T1000 (cell line): ENCODE measurements around the gene ST14.
A peak's percentile ranks its signal among the peaks of the same experiment; 100 is the strongest.
"Not testable (repeated sequence)": the region's sequence is repeated elsewhere in the genome, so short reads cannot be mapped to it uniquely, and the experiment has no call there.

Experiments
- DNase-seq: peaks from one replicate; lab custom pipeline; 2025; ENCODE audit warnings: mixed read lengths; lab: John Stamatoyannopoulos, UW

ST14 gene

DNA sequence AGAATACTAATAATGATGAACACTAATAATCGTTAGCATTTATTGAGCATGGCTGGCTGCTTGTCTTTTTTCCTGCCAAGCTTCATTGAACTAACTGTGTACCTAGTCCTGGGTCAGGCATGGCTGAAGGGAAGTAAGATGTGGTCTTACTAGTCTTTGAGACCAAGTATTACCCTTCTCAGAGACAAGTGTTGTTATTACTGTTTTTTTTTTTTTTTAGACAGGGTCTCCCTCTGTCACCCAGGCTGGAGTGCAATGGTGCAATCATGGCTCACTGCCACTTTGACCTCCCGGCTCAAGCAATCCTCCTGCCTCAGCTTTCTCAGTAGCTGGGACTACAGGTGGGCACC is 4.6 kb downstream of the ST14 start:
- no peak for DNase-seq

DNA sequence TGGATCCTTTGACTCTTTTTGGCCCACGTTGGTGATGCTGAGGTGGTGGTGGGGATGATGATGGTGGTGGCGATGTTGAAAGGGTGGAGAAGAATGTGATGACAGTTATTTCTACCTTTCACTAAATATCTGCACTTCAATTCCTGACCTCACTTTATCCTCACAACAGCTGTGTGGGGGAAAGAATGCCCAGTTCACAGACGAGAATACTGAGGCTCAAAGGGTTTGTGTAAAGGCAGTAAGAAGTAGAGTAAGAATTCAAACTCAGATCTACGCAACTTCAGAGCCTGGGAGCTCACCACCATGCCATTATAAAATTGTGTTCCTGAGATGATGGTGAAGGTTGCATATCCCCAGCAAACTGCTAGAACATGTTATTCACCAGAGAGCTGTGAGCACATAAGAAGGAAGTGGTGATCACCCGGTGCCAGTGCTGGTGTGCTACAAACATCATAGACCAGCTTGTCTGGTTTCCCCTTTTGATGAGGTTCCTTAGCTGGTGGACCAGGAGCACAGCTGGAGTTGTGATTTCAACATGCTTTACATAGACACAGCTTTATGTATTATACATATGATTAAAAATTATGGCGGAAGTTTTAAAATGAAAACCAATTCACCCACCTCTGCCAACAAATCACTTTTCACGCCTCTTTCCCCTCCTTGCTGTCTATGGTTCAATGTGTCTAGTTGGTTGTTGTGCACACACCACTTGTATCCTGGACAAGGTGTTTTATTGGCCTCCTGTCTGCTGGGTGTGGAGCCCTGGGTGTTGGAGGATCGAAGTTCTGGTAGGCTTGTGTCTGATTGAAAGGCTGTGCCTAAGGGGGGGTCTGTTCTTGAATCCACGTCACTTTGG is 6.2 kb downstream of the ST14 start:
- no peak for DNase-seq

DNA sequence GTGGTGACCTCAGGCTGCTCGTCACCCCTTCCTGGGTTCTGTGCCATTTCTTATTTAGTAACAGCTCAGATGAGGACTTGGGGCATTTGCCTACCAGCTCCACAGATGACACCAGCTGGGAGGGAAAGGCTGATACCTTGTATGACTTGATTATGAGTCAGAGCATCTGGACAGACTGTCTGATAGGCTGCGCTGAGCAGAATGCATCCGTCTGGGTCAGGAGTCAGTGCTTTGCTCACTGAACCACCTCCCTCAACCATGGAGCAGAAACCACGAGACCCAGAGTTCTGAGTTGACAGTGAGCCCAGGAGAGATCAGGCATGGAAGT is 6.8 kb downstream of the ST14 start:
- DNase-seq: peak; percentile 51

DNA sequence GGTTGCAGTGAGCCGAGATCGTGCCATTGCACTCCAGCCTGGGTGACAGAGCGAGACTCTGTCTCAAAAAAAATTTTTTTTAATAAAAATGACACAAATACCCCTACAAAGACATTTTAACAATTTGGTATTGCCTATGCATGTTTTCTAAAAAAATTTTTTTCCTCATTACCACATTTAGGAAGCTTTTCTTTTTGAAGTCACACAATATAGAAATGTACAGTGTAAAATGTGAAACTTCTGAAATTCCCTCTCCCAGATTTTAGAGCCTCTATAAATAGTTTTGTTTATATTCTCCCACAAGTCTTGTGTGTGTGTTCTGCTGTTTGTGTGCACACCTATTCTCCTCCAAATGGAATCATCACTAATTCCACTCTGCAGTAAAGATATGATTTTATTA is 7.6 kb downstream of the ST14 start:
- DNase-seq: no peak

- DNase-seq: no peak
Observed at GRCh38 chr11:130168105-130168504, 8.5 kb downstream of the ST14 start.

DNA sequence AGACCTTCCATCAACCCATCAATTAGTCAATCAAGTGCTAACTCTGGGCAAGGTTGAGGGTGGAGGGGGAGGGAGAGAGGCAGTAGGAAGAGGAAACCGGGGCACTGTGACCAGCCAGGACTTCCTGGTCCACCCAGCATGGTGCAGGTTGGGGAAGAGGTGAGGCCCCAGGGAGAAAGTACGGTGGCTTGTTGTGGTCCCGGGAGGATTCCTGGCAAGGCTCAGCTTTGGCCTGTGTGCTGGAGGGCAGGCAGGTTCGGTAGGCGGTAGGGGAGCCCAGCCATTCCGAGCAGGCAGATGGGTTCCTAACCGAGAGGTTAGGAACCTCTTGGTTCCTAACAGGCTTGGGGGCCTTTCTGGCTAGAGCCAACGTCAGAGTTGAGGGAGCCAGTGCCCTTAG is 10.8 kb downstream of the ST14 start:
- DNase-seq: no peak

- no peak for DNase-seq
Observed at GRCh38 chr11:130171534-130171933, 12.0 kb downstream of the ST14 start.

DNA sequence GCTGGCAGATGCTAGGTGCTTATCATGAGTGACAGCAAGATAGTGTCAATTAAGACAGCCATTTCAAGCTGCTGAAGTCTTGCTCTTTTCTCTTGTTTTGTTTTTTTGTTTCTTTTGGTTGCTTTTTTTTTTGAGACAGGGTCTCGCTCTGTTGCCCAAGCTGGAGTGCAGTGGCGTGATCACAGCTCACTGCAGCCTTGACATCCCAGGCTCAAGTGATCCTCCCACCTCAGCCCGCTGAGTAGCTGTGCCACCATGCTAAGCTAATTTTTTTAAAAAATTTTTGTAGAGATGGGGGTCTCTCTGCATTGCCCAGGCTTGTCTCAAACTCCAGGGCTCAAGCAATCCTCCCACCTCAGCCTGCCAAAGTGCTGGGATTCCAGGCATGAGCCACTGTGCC is 12.4 kb downstream of the ST14 start:
- not testable (repeated sequence) for DNase-seq

GRCh38 chr11:130174642-130175041 is 15.1 kb downstream of the ST14 start:
- DNase-seq: no peak

DNA sequence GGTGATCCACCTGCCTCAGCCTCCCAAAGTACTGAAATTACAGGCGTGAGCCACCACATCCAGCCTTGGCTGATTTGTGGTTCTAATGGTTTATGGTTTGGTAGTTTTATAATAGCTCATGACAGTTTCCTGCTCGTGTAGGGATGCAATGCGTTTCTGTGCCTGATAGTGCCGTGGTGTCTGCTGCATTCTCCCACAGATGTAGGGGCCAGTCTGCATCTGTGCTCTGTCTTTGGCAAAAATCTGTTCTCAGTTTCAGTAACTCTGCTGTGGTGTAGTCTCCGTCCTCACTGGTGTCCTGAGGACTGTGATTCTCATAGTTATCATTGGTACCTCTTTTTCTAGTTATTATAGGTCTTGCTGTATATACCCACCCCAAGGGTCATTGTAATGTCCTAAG is 16.3 kb downstream of the ST14 start:
- DNase-seq: no peak

DNA sequence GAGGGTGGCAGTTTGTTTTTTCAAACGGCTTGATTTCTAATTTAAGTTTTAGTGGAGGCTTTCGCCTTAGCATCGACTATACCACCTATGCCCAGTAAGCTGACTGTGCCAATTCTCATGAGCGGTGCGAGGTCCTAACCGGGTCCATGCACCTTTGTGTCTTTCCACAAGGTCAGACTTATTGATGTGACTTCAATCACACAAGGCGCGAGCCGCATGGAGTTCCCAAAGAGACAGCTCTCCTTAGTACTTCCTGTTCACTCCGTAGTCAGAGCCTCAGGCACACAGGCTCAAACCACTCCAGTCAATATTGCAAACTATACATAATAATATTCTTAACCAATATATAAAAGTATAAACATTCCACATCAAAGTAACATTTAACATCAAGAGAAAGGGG is 18.2 kb downstream of the ST14 start:
- no peak for DNase-seq

GRCh38 chr11:130178441-130179339 is 19.1 kb downstream of the ST14 start:
- DNase-seq: no peak

GRCh38 chr11:130179396-130180306 is 20.1 kb downstream of the ST14 start:
- no peak for DNase-seq

DNA sequence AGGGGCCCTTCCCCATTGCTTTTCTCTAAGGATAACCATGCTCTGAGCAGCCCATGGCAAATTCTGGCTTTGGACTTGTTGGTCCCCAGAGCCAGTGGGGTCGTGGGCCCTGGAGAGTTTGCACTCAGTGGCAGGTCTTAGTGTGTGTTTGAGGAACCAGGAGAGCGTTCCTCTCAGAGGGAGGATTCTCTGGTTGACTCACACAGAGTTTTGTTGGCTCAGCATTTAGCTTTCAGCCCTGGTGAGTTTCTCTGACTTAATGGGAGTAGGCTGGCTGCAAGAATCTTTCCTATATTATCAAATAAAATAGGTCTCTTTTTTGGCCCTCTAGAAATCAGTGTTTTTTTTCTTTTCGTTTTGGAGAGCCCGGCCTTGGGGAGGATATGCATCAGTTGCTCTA is 20.9 kb downstream of the ST14 start:
- DNase-seq: no peak

DNA sequence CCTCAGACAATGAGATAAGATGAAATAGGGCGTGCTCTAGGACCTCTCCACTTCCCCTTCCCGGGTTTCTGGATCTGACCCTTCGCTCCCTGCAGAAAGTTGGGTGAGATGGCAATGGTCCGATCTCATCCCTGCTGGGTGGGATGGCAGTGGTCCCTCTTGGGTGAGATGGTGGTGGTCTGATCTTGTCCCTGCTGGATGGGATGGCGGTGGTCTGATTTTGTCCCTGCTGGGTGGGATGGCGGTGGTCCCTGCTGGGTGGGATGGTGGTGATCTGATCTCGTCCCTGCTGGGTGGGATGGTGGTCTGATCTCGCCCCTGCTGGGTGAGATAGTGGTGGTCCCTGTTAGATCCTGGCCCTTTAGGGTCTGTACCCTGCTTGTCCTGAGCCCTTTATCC is 21.3 kb downstream of the ST14 start:
- DNase-seq: no peak

DNA sequence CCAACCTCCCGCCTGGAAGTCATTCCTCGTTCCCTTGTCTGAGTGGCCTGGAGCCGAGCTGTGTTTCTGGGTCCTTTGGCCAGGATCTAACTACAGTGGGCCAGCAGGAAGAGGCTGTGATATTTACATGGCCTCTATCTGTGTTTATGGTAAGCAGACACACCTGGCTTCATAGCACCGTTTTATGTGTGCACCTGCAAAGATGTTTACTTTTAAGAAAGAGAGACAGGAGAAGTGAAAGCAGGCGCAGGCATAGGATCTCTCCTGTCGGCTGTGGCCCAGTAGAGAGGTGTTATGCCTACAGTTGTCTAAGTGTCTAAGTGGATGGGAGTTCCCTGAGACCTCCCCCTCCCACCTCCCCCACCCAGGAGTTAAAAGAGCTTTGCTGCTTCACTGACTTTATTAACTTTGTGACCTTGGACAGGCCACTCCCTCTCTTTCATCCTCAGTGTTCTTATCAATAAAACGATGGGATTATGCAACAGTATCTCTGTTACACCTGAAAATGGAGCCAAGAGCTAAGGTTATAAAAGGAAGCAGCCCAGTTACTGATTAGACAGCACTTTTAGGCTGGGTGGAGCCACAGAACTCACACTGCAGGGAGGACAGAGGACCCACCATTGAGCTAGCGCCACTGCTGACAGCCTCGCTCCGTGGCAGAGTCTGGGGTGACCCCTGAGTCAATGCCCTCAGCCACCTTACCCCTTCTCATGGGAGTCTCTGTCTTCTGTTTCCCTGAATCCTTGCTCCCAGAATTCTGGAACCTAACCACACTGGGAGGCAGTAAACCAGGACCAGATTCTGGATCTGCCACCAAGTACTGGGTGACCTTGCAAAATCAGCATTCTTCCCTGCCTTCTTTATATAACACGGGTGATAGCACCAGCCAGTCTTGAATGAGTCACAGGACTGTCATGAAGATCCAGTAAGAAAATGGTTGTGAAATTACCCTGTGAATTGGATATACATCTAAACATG is 22.0 kb downstream of the ST14 start:
- DNase-seq: no peak

DNA sequence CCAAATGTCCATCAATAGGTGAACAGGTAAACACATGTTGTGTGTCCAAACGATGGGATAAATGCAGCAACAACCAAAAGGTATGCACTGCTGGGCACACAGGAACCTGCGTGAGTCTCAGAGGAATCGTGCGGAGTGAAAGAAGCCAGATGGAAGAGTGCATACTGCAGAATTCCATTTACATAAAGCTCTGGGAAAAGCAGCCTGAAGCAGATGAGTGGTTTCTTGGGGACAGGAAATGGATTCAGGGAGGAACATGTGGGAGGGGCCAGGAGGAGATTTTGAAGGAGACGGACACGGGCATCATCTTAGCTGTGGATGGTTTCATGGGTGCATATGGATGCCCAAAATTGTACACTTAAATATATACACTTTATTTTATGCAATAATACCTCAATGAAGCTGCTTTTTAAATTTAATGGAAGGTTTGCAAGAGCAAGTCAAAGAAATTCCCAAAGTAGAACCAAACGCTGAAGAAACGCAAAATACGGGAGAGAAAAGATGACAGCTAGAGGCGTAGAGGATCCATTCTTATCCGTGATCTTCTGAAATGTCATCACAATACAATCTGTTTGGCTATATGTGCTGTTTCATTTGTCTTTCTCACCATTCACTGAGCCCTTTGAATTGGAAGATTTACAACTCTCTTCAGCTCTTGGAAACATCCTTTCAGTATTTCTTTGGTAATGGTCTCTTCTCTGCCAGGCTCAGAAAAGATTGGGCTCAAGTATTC is 24.5 kb downstream of the ST14 start:
- no peak for DNase-seq

DNA sequence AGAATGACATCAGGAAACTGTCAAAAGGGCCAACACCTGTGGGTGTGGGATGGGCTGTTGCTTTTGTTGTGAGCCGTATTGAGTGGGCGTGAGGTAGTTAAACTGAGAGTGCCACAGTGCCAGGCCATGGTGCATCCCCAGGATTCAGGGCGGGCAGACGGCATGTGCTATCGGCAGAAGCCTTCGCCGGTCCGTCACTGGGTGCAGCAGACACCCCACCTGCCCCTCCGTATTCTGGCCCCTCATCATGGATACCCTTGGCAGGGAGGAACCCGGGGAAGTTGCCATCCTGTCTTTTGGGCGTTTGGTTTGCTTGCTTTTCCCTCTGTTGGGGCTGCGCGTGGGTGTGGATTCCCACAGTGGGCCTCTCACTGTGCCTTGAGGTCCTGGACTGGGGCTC is 27.5 kb downstream of the ST14 start:
- DNase-seq: no peak

DNA sequence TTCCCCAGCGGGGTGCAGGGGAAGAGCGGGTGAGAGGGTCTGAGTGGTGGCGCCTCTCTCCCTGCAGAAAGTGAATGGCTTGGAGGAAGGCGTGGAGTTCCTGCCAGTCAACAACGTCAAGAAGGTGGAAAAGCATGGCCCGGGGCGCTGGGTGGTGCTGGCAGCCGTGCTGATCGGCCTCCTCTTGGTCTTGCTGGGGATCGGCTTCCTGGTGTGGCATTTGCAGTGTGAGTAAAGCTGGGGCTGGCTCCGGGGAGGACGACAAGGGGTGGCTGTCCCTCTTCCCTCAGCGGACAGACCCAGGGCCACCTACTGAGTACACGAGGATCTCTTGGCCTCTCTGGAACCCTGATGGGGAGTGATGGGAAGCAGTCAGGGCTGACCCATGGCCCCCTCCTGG is 28.5 kb downstream of the ST14 start:
- no peak for DNase-seq

DNA sequence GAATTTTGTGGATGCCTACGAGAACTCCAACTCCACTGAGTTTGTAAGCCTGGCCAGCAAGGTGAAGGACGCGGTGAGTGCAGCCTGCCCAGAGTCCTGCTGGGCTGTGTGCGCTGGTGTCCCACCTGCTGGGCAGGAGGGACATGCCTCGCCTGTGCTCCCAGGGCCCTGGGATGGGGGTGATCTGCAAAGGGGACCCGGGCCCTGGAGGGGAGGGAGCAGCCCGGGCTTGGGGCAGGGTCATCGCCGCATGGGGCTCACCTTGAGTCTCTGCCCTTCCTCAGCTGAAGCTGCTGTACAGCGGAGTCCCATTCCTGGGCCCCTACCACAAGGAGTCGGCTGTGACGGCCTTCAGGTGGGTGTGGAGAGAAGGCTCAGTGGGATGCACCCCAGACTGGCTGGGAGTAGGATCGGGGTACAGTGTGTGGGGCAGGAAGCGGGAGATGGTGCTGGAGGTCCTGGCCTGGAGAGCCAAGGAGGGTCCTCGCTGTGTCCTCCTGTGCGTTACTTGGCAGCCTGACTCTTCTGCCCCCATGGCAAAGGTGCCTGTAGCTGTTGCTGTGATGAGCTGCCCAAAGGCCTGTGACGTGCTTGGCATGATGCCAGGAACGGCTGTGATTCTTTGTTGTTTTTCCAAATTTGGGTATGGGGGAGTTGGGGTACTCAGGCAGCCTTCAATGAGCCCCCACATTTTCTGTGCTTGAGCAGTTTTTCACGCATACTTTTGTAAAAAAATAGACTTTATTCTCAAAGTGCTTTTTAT is 29.2 kb downstream of the ST14 start:
- DNase-seq: no peak
